ENCODE results near the gene RASSF7.
A peak's percentile ranks its signal among the peaks of the same experiment; 100 is the strongest.

The RASSF7 gene

GRCh38 chr11:536841-537621 is 23.7 kb upstream of the RASSF7 start, which contains the start of gene LRRC56:
TSS of gene LRRC56 (plus strand) at chr11:537527. CDS start at chr11:540685, 3,158 bp downstream.
- Histone ChIP-seq H3K27me3 (ENCODE audit: low read depth) (no peaks in the 10 kb centered on the region), H3K9me3 (no peaks in the 10 kb centered on the region), H3K4me1 (no peaks in the 10 kb centered on the region; the same call in 1 of the 2 replicates), H3K4me3 (peak within 1 kb of the TSS; percentile 67), H3K36me3 (replicated peaks) (peaks cover 20% of the 10 kb centered on the region)
- DNase-seq (ENCODE audit: low spot score in 2 of 2): peak in 1 of 2 experiments; percentile 65
- in situ Hi-C loops (cut with MboI; ENCODE audit: low sequenced_read_pairs): no loop called here

GRCh38 chr11:537622-538430 is 22.9 kb upstream of the RASSF7 start:
- in situ Hi-C loops (cut with MboI; ENCODE audit: low sequenced_read_pairs): no loop called here
- no peak for DNase-seq (ENCODE audit: low spot score in 2 of 2)
- H3K4me1 ChIP-seq: no peaks in the 10 kb centered on the region; the same call in 1 of the 2 replicates
- no peaks in the 10 kb centered on the region for H3K27me3 ChIP-seq (ENCODE audit: low read depth)
- H3K9me3 ChIP-seq: no peaks in the 10 kb centered on the region
- no peak overlapping the region for H3K4me3 ChIP-seq
- H3K36me3 ChIP-seq (replicated peaks): peaks cover 12% of the 10 kb centered on the region

GRCh38 chr11:538431-539051 is 22.2 kb upstream of the RASSF7 start:
- no peak overlapping the region for H3K4me3 ChIP-seq
- in situ Hi-C loops (cut with MboI; ENCODE audit: low sequenced_read_pairs): no loop called here
- no peaks in the 10 kb centered on the region for H3K27me3 ChIP-seq (ENCODE audit: low read depth)
- H3K4me1 ChIP-seq: no peaks in the 10 kb centered on the region; the same call in 1 of the 2 replicates
- H3K9me3 ChIP-seq: no peaks in the 10 kb centered on the region
- H3K36me3 ChIP-seq (replicated peaks): peaks cover 5% of the 10 kb centered on the region; the same call in 1 of the 2 replicates
- no peak for DNase-seq (ENCODE audit: low spot score in 2 of 2)

GRCh38 chr11:539971-540481 is 20.7 kb upstream of the RASSF7 start:
- no peak for DNase-seq (ENCODE audit: low spot score in 2 of 2)
- H3K4me1 ChIP-seq: no peaks in the 10 kb centered on the region; the same call in 1 of the 2 replicates
- H3K9me3 ChIP-seq: no peaks in the 10 kb centered on the region
- in situ Hi-C loops (cut with MboI; ENCODE audit: low sequenced_read_pairs): no loop called here
- H3K4me3 ChIP-seq: no peak overlapping the region
- no peaks in the 10 kb centered on the region for H3K36me3 ChIP-seq (replicated peaks)
- H3K27me3 ChIP-seq (ENCODE audit: low read depth): no peaks in the 10 kb centered on the region

- Histone ChIP-seq H3K4me1 (no peaks in the 10 kb centered on the region; the same call in 1 of the 2 replicates), H3K4me3 (no peak overlapping the region), H3K9me3 (no peaks in the 10 kb centered on the region), H3K27me3 (ENCODE audit: low read depth) (no peaks in the 10 kb centered on the region), H3K36me3 (replicated peaks) (no peaks in the 10 kb centered on the region)
- DNase-seq (ENCODE audit: low spot score in 2 of 2): no peak
- in situ Hi-C loops (cut with MboI; ENCODE audit: low sequenced_read_pairs): no loop called here
These were observed 20.0 kb upstream of the RASSF7 start for GRCh38 chr11:540583-541432.

- H3K4me1 ChIP-seq: no peaks in the 10 kb centered on the region; the same call in 1 of the 2 replicates
- no peaks in the 10 kb centered on the region for H3K27me3 ChIP-seq (ENCODE audit: low read depth)
- H3K4me3 ChIP-seq: no peak overlapping the region
- in situ Hi-C loops (cut with MboI; ENCODE audit: low sequenced_read_pairs): no loop called here
- no peak for DNase-seq (ENCODE audit: low spot score in 2 of 2)
- H3K36me3 ChIP-seq (replicated peaks): no peaks in the 10 kb centered on the region
- H3K9me3 ChIP-seq: no peaks in the 10 kb centered on the region
These were observed 19.3 kb upstream of the RASSF7 start for GRCh38 chr11:541433-541885.

- Histone ChIP-seq H3K36me3 (replicated peaks) (no peaks in the 10 kb centered on the region), H3K9me3 (no peaks in the 10 kb centered on the region), H3K4me1 (no peaks in the 10 kb centered on the region), H3K27me3 (ENCODE audit: low read depth) (no peaks in the 10 kb centered on the region), H3K4me3 (no peak overlapping the region)
- in situ Hi-C loops (cut with MboI; ENCODE audit: low sequenced_read_pairs): no loop called here
- no peak for DNase-seq (ENCODE audit: low spot score in 2 of 2)
These were observed 16.0 kb upstream of the RASSF7 start for GRCh38 chr11:544817-545166.

- DNase-seq (ENCODE audit: low spot score in 2 of 2): no peak
- no peaks in the 10 kb centered on the region for H3K4me1 ChIP-seq
- no peak overlapping the region for H3K4me3 ChIP-seq
- no peaks in the 10 kb centered on the region for H3K27me3 ChIP-seq (ENCODE audit: low read depth)
- in situ Hi-C loops (cut with MboI; ENCODE audit: low sequenced_read_pairs): no loop called here
- H3K36me3 ChIP-seq (replicated peaks): no peaks in the 10 kb centered on the region
- no peaks in the 10 kb centered on the region for H3K9me3 ChIP-seq
These were observed 15.6 kb upstream of the RASSF7 start for GRCh38 chr11:545171-545570.

- no peak for DNase-seq (ENCODE audit: low spot score in 2 of 2)
- H3K9me3 ChIP-seq: no peaks in the 10 kb centered on the region
- in situ Hi-C loops (cut with MboI; ENCODE audit: low sequenced_read_pairs): no loop called here
- no peaks in the 10 kb centered on the region for H3K4me1 ChIP-seq
- no peak overlapping the region for H3K4me3 ChIP-seq
- no peaks in the 10 kb centered on the region for H3K36me3 ChIP-seq (replicated peaks)
- H3K27me3 ChIP-seq (ENCODE audit: low read depth): no peaks in the 10 kb centered on the region
These were observed 11.8 kb upstream of the RASSF7 start for GRCh38 chr11:548700-549603.

GRCh38 chr11:550021-550745 is 10.6 kb upstream of the RASSF7 start:
- Histone ChIP-seq H3K27me3 (ENCODE audit: low read depth) (no peaks in the 10 kb centered on the region), H3K36me3 (replicated peaks) (no peaks in the 10 kb centered on the region), H3K9me3 (no peaks in the 10 kb centered on the region), H3K4me1 (peaks cover 4% of the 10 kb centered on the region; the same call in 1 of the 2 replicates), H3K4me3 (no peak overlapping the region)
- in situ Hi-C loops (cut with MboI; ENCODE audit: low sequenced_read_pairs): loop anchor here (25.0 kb wide), 1 partner anchor 212 kb away; no protein-coding TSS in a partner anchor
- DNase-seq (ENCODE audit: low spot score in 2 of 2): no peak

GRCh38 chr11:550746-551085 is 10.1 kb upstream of the RASSF7 start:
- no peaks in the 10 kb centered on the region for H3K9me3 ChIP-seq
- no peak overlapping the region for H3K4me3 ChIP-seq
- in situ Hi-C loops (cut with MboI; ENCODE audit: low sequenced_read_pairs): loop anchor here (25.0 kb wide), 1 partner anchor 212 kb away; no protein-coding TSS in a partner anchor
- no peaks in the 10 kb centered on the region for H3K36me3 ChIP-seq (replicated peaks)
- H3K4me1 ChIP-seq: peaks cover 4% of the 10 kb centered on the region; the same call in 1 of the 2 replicates
- no peak for DNase-seq (ENCODE audit: low spot score in 2 of 2)
- no peaks in the 10 kb centered on the region for H3K27me3 ChIP-seq (ENCODE audit: low read depth)

Data from HAP-1 (cell line).